HG02623 (cell line): ENCODE results near the gene ISOC2.
"Not testable (repeated sequence)": the region's sequence is repeated elsewhere in the genome, so short reads cannot be mapped to it uniquely, and the experiment has no call there.

Experiments
- ATAC-seq: cut with Tn5 transposase; IDR thresholded peaks from one replicate; pipeline ENCODE4 v1.9.1; 2021; ENCODE audit warnings: moderate library complexity; ENCODE audit not compliant: unreplicated experiment

The ISOC2 gene

DNA sequence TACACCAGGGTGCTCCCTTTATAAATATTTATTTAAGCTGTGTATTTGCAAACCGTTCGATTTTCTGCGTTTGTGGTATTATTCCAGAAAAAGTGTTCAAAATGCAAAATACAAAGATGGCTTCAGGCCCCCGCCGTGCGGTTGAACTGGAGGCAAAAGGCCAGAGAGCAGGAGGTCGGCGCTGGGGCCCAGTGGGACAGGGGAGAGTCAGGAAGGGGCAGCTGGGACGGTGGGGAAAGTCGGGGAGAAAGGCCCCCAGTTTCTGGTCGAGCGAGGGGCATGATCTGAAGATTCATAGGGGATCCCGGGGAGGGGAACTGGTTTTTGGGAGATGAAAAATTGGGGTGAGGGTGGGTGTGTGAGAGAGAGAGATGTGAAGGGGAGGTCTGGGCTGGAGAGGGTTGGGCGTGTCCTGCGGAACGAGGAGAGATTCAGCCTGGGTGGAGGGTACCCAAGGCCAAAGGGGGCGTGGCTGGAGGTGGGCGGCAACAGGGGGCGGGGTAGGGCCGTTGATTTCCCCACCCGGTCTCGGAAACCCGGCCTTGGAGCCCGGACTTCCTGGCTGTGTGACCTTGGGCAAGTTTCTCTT is 678 bp downstream of the ISOC2 start:
- ATAC-seq: no peak

DNA sequence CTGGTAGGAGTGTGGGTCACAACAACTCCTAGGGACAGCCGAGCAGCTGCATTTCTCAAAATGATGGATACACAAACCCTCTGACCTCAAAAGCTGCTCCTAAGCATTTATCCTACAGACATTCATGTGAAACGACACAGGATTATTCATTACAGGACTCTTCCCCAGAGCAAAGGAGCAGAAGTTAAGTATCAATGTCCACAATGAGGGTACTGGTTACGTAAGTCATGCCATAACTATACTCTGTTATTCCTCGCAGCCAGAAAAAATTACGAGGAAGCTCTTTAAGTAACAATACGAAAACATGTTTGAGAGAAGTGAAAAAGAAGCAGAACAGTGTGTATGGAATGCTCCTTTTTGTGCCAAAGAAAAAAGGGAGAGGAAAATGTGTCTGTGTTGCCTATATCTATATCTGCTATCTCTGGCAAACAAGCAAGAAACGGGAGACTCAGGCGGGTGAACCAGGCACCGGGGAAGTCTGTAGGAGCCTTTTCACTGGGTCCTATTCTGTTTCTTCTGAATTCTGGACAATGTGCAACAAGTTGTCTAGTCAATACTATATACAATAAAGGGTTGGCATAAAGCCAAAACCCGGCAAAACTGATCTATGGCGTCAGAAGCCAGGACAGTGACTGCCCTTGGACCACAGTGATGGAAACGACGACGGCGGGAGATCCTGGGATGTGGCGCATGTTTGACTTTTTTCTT is 1.3 kb downstream of the ISOC2 start:
- no peak for ATAC-seq

DNA sequence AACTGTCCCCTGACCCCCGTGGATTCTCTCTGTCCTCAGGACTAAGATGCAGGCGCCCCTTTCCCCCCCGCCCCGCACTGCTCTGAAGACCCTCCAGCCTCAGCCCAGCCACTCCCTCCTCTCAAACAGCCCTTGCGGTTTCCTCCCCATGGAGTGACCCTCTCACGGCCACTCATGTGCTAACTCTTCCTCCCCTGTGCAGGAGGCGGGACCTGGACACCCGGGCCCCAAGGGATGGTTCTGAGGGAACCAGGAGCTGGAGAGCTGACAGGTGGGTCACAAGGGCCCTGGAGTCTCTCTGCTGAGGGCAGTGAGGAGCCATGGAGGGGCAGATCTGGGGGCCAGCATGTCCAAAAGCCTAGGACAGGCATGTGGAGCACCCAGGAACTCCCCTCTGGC is 1.9 kb downstream of the ISOC2 start:
- no peak for ATAC-seq

GRCh38 chr19:55457683-55458457 is 3.6 kb downstream of the ISOC2 start:
- ATAC-seq: no peak

- ATAC-seq: no peak
Measured at GRCh38 chr19:55456347-55456746, 5.1 kb downstream of the ISOC2 start.

GRCh38 chr19:55455576-55456235 is 5.7 kb downstream of the ISOC2 start:
- no peak for ATAC-seq

DNA sequence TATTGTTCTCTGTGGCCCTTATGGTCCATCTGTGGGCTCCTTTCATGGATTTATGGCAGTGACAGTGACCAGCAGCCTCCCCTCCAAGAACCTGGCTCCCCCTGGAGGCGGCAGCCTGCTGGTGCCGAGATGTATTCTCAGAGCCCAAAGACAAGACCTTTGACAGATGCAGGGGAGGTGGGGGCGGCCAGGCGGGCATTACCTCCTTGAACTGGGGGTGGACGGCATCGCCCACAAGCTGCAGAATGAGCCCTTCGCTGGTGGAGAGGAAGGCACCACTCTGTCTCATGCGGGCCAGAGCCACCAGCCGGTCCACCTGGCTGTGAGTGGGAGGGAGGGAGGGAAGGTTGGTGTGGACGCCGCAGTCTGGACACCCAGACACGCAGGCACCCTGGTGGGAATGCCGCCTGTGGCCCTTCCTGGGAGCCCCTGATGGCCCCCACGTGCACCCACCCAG is 6.6 kb downstream of the ISOC2 start:
- no peak for ATAC-seq

DNA sequence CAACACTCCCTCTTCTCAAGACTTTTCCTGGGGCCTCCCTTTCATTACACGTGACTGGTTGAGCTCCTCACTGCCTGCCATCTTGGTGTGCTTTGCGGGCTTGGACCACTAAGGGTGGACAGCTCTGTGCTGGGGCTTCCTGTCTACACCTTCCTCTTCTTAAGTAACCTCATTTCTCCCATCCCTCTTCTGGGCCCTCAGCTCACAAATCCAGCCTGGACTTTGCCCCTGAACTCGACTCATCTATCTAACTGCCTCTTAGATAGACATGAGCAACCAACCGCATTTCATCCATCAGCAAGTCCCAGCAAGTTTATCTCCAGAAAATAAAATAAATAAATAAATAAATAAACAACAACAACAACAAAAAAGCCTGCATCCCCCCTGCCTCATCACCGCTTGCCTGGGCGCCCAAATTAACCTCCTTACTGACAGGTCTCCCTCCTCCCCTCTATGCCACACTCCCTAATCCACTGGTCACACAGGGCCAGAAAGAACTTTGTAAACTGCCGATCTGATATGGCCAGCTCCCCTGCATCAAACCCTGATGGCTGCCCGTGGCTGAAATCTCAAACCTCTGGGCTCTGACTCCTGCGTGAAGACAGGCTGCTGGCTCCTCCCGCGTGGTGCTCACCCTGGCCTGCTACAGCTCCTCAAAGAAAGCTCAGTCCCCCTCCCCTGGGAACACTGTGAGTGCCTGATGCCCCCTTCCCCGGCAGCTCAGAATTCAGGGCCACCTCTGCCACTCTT is 7.8 kb downstream of the ISOC2 start:
- ATAC-seq: no peak

DNA sequence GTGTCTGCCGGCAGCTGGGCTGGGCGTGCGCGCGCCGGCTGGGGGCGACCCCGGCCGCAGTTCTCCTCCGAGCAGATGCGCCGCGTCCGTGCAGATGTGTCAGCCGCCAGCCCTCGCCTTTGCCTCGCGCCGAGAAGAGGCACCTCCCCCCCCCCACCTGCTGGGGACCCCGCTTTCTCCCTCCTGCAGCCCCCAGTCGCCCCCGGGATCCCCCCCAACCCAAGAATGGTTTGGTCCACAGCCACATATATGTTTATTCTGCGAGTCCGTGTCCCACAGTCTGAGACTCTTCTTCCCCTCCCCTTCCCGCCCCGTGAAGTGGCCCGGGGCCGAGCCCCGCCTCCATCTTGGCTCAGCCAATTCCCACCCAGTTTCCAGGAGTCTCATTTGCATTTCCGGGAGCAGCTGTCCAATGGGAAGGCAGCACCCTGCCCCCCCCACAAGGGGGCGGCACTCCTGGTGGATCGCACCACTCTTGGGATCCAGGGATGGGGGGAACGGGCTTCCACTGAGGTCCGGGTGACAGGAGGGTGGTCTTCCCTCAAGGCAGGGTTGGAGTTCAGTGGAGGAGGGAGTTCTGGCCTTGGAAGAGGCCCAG is 8.6 kb downstream of the ISOC2 start:
- no peak for ATAC-seq

DNA sequence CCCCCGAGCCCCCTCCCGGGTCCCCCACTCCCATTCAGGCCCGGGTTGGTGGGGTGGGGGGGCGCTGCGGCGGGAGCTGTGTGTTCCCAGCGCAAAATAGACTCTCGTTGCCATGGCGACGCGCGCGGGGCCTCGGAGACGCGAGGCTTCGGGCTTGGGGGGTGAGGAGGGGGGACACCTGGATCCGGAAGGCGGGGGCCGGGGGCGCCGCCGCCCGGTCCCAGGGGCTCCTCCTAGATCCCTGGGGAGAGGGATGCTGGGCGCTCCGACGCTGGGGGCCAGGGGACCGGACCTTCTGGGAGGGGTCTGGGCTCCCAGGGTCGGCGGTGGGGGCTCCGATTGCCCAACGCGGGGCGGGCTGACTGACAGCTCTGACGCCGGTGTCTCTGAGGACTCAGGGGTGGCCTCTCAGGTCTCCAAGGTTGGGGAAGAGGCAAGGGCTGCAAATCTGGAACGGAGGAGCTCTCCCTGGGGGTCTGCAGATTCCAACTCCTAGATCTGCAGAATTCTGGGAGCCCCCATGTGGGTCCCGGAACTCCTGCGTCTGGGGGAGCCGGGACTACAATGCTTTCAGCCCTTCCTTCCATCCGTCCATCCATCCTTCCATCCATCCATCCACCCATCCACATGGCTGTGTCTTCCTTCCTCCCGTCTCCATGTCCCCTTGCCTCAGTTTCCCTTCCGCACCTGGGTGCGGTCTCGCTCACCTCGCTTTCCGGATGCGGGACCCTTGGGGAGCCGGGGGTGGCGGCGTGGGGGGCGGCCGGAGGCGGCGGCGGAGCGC is 9.3 kb downstream of the ISOC2 start:
- ATAC-seq: no peak

GRCh38 chr19:55451163-55451964 is 10.1 kb downstream of the ISOC2 start:
- ATAC-seq: no peak

GRCh38 chr19:55449469-55449868 is 12.0 kb downstream of the ISOC2 start:
- no peak for ATAC-seq

GRCh38 chr19:55448175-55448490 is 13.3 kb downstream of the ISOC2 start:
- not testable (repeated sequence) for ATAC-seq

- ATAC-seq: no peak
Measured at GRCh38 chr19:55447421-55448174, 13.8 kb downstream of the ISOC2 start.

DNA sequence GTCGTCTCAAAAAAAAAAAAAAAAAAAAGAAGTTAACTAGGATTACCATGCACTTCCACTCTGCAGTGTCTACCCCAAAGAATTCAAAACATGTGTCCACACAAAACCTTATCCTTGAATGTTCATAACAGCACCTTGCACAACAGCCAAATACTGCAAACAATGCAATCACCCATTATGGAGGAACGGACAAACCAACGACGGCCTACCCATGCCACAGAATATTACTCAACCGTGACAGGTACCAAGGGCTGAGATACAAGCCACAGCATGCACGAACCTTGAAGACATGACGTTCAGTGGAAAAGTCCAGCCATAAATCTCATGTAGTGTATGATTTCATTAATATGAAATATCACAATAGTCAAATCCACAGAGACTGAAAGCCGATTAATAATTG is 15.4 kb downstream of the ISOC2 start:
- no peak for ATAC-seq

- ATAC-seq: no peak
Measured at GRCh38 chr19:55444646-55445045, 16.8 kb downstream of the ISOC2 start.

DNA sequence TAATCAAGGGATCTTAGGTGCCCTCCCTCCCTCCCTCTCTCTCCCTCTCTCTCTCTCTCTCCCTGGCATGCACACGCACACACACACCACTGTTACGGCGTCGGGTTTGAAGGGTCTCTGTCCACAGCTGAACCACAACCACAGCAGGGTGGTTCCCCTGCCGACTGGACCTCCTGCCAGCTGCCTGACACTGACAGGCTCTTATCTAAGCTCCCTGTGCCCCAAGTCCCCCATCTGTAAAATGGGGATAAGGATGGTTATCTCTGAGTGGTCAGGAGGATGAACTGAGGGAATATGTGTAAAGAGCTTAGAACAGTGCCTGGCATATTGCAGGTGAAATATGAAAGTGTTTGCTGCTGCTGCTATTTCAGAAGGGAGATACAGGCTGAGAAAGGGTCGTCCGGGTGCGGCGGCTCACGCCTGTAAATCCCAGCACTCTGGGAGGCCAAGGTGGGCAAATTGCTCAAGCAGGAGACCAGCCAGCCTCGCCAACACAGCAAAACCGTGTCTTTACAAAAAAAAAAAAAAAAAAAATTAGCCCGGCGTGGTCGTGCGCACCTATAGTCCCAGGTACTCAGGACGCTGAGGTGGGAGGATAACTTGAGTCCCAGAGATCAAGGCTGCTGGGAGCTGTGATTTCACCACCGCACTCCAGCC is 17.5 kb downstream of the ISOC2 start:
- no peak for ATAC-seq
